Measurements from ENCODE around the gene RPL14.

Gene RPL14

GRCh38 chr3:40494698-40495097, 37.6 kb downstream of the RPL14 start:
- H4K20me1 ChIP-seq (ENCODE audit: control insufficient read depth, insufficient read depth, low read depth, low read length) = no peaks in the 10 kb centered on the region
- H3K4me1 ChIP-seq (ENCODE audit: control insufficient read depth, low read length) = no peaks in the 10 kb centered on the region
- no peak overlapping the region for H3K27ac ChIP-seq (ENCODE audit: low read depth, low read length)
- H3F3A ChIP-seq (ENCODE audit: control insufficient read depth, insufficient read depth) = no peaks in the 10 kb centered on the region
- no peaks in the 10 kb centered on the region for H3K9me3 ChIP-seq (ENCODE audit: control insufficient read depth, insufficient read depth, low read length)
- TF ChIP-seq CTCF (IDR thresholded peaks at IDR 0.05; ENCODE audit: low read depth, low read length, poor library complexity, severe bottlenecking) (no peak), EZH2phosphoT487 (IDR thresholded peaks at IDR 0.05; ENCODE audit: borderline replicate concordance, low read length) (no peak)
- no peak overlapping the region for H3K4me2 ChIP-seq (ENCODE audit: low read length)
- H3K79me2 ChIP-seq (ENCODE audit: control insufficient read depth, low read length) = no peaks in the 10 kb centered on the region
- no peaks in the 10 kb centered on the region for H3K9me2 ChIP-seq (replicated peaks; ENCODE audit: control insufficient read depth, low read length)
- H3K27me3 ChIP-seq (ENCODE audit: control insufficient read depth, low read length) = no peaks in the 10 kb centered on the region
- no peaks in the 10 kb centered on the region for H3K36me3 ChIP-seq (ENCODE audit: control insufficient read depth, low read length)
- H3K4me3 ChIP-seq (ENCODE audit: low read length) = no peak overlapping the region

GRCh38 chr3:40497288-40497687, 40.1 kb downstream of the RPL14 start:
- no peak overlapping the region for H3K4me2 ChIP-seq (ENCODE audit: low read length)
- H3K79me2 ChIP-seq (ENCODE audit: control insufficient read depth, low read length) = no peaks in the 10 kb centered on the region
- H3K9me2 ChIP-seq (replicated peaks; ENCODE audit: control insufficient read depth, low read length) = no peaks in the 10 kb centered on the region
- H3F3A ChIP-seq (ENCODE audit: control insufficient read depth, insufficient read depth) = no peaks in the 10 kb centered on the region
- no peaks in the 10 kb centered on the region for H3K4me1 ChIP-seq (ENCODE audit: control insufficient read depth, low read length)
- H3K27ac ChIP-seq (ENCODE audit: low read depth, low read length) = no peak overlapping the region
- H3K36me3 ChIP-seq (ENCODE audit: control insufficient read depth, low read length) = no peaks in the 10 kb centered on the region
- H4K20me1 ChIP-seq (ENCODE audit: control insufficient read depth, insufficient read depth, low read depth, low read length) = no peaks in the 10 kb centered on the region
- TF ChIP-seq CTCF (IDR thresholded peaks at IDR 0.05; ENCODE audit: low read depth, low read length, poor library complexity, severe bottlenecking) = no peak
- TF ChIP-seq EZH2phosphoT487 (IDR thresholded peaks at IDR 0.05; ENCODE audit: borderline replicate concordance, low read length) = no peak
- no peaks in the 10 kb centered on the region for H3K27me3 ChIP-seq (ENCODE audit: control insufficient read depth, low read length)
- no peak overlapping the region for H3K4me3 ChIP-seq (ENCODE audit: low read length)
- H3K9me3 ChIP-seq (ENCODE audit: control insufficient read depth, insufficient read depth, low read length) = no peaks in the 10 kb centered on the region

GRCh38 chr3:40499952-40500351, 42.8 kb downstream of the RPL14 start:
- no peaks in the 10 kb centered on the region for H3F3A ChIP-seq (ENCODE audit: control insufficient read depth, insufficient read depth)
- TF ChIP-seq EZH2phosphoT487 (IDR thresholded peaks at IDR 0.05; ENCODE audit: borderline replicate concordance, low read length) (no peak), CTCF (IDR thresholded peaks at IDR 0.05; ENCODE audit: low read depth, low read length, poor library complexity, severe bottlenecking) (no peak)
- H3K9me2 ChIP-seq (replicated peaks; ENCODE audit: control insufficient read depth, low read length) = no peaks in the 10 kb centered on the region
- H3K27me3 ChIP-seq (ENCODE audit: control insufficient read depth, low read length) = no peaks in the 10 kb centered on the region
- no peaks in the 10 kb centered on the region for H3K4me1 ChIP-seq (ENCODE audit: control insufficient read depth, low read length)
- H3K9me3 ChIP-seq (ENCODE audit: control insufficient read depth, insufficient read depth, low read length) = no peaks in the 10 kb centered on the region
- no peaks in the 10 kb centered on the region for H4K20me1 ChIP-seq (ENCODE audit: control insufficient read depth, insufficient read depth, low read depth, low read length)
- H3K27ac ChIP-seq (ENCODE audit: low read depth, low read length) = no peak overlapping the region
- no peak overlapping the region for H3K4me2 ChIP-seq (ENCODE audit: low read length)
- no peaks in the 10 kb centered on the region for H3K79me2 ChIP-seq (ENCODE audit: control insufficient read depth, low read length)
- no peak overlapping the region for H3K4me3 ChIP-seq (ENCODE audit: low read length)
- no peaks in the 10 kb centered on the region for H3K36me3 ChIP-seq (ENCODE audit: control insufficient read depth, low read length)

- peaks cover 7% of the 10 kb centered on the region for H3K4me1 ChIP-seq (ENCODE audit: control insufficient read depth, low read length)
- no peak overlapping the region for H3K4me3 ChIP-seq (ENCODE audit: low read length)
- H4K20me1 ChIP-seq (ENCODE audit: control insufficient read depth, insufficient read depth, low read depth, low read length) = no peaks in the 10 kb centered on the region
- H3K79me2 ChIP-seq (ENCODE audit: control insufficient read depth, low read length) = no peaks in the 10 kb centered on the region
- H3K36me3 ChIP-seq (ENCODE audit: control insufficient read depth, low read length) = no peaks in the 10 kb centered on the region
- no peaks in the 10 kb centered on the region for H3F3A ChIP-seq (ENCODE audit: control insufficient read depth, insufficient read depth)
- H3K4me2 ChIP-seq (ENCODE audit: low read length) = no peak overlapping the region
- TF ChIP-seq CTCF (IDR thresholded peaks at IDR 0.05; ENCODE audit: low read depth, low read length, poor library complexity, severe bottlenecking) (no peak), EZH2phosphoT487 (IDR thresholded peaks at IDR 0.05; ENCODE audit: borderline replicate concordance, low read length) (no peak)
- H3K27ac ChIP-seq (ENCODE audit: low read depth, low read length) = no peak overlapping the region
- no peaks in the 10 kb centered on the region for H3K27me3 ChIP-seq (ENCODE audit: control insufficient read depth, low read length)
- H3K9me2 ChIP-seq (replicated peaks; ENCODE audit: control insufficient read depth, low read length) = no peaks in the 10 kb centered on the region
- no peaks in the 10 kb centered on the region for H3K9me3 ChIP-seq (ENCODE audit: control insufficient read depth, insufficient read depth, low read length)
These were observed 44.9 kb downstream of the RPL14 start for GRCh38 chr3:40502034-40502433.

All from DOHH2 (cell line).